Measurements from ENCODE around the gene CD70. TPM values are rescaled to one million over a fixed set of nuclear protein-coding genes. Genes with fewer than 3 reads are reported as not detected.
"Not testable (repeated sequence)": the region's sequence is repeated elsewhere in the genome, so short reads cannot be mapped to it uniquely, and the experiment has no call there.

The CD70 gene
- total and polyA plus RNA-seq, 2 donors, result not detected

DNA sequence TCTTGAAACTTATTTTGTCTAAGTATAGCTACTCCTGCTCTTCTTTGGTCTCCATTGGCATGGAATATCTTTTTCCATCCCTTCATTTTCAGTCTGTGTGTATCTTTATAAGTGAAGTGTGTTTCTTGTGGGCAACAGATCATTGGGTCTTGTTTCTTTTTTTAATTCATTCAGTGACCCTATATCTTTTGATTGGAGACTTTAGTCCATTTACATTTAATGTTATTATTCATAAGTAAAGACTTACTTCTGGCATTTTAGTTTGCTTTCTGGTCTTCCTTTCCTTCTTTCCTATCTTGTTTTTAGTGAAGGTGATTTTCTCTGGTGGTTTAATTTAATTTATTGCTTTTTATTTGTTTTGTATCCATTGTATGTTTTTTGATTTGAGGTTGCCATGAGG is 19.8 kb downstream of the CD70 start:
- no peak overlapping the region for H3K4me3 ChIP-seq (ENCODE audit: low read depth, low read length)
- no peaks in the 10 kb centered on the region for H3K4me1 ChIP-seq (ENCODE audit: insufficient read depth)
- DNase-seq (ENCODE audit: extremely low spot score), result no peak
- no peaks in the 10 kb centered on the region for H3K36me3 ChIP-seq (ENCODE audit: insufficient read depth)
- no peak overlapping the region for H3K27ac ChIP-seq (ENCODE audit: low read depth)

DNA sequence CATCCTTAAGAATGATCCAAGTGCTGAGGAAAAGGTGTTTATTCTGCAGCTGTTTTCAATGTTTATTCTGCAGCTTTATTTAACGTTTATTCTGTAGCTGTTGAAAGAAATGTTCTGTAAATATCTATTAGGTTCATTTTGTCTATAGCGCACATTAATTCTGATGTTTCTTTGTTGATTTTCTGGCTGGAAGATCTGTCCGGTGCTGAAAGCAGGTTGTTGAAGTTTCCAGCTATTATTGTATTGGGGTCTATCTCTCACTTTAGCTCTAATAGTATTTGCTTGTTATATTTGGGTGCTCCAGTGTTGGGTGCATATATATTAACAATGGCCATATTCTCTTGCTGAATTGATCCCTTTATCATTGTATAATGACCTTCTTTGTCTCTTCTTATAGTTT is 20.2 kb downstream of the CD70 start:
- H3K4me1 ChIP-seq (ENCODE audit: insufficient read depth), result no peaks in the 10 kb centered on the region
- no peak for DNase-seq (ENCODE audit: extremely low spot score)
- H3K36me3 ChIP-seq (ENCODE audit: insufficient read depth), result no peaks in the 10 kb centered on the region
- H3K27ac ChIP-seq (ENCODE audit: low read depth), result no peak overlapping the region
- no peak overlapping the region for H3K4me3 ChIP-seq (ENCODE audit: low read depth, low read length)
- 50% methylated on average over 3 of the region's 3 CpGs for WGBS

DNA sequence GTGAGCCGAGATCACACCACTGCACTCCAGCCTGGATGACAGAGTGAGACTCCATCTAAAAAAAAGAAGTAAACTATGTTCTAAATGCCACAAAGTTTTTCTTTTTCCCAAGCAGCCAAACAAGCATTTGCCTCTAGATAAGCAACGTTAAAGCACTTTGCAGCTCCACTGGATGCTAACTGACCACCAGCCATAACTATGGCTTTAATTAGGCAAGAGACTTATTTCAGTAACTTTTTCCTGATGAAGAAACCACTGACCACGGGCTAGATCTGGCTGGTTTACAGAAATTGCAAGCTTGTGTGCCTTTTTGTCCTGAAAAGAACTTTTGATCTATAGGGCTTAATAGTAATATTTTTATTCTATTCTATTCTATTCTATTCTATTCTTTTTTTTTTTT is 22.1 kb downstream of the CD70 start:
- H3K36me3 ChIP-seq (ENCODE audit: insufficient read depth), result no peaks in the 10 kb centered on the region
- H3K4me1 ChIP-seq (ENCODE audit: insufficient read depth), result no peaks in the 10 kb centered on the region
- H3K27ac ChIP-seq (ENCODE audit: low read depth), result no peak overlapping the region
- no peak overlapping the region for H3K4me3 ChIP-seq (ENCODE audit: low read depth, low read length)
- no peak for DNase-seq (ENCODE audit: extremely low spot score)
- WGBS, result 57% methylated on average over 3 of the region's 3 CpGs

DNA sequence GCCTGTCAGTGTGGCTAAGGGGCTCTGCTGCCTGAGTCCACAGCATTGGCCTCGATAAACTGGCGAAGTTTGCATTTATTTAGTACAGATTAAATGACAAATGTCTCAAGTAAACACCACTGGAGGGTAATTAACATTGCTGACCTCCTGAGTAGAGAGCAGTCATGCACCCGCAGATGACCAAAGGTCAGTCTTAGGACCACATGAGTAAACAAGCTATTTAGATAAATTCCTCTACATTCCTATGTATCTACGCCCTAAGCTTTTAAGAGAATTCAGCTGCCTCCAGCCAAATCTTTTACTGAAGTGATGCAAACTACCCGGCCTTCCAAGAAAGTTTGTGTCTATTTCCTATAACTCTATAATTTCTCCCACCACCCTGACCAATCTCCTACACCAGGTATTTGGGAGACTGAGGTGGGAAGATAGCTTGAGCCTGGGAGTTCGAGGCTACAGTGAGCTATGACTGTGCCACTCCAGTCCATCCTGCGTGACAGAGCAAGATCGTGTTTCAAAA is 22.9 kb downstream of the CD70 start:
- H3K36me3 ChIP-seq (ENCODE audit: insufficient read depth), result no peaks in the 10 kb centered on the region
- DNase-seq (ENCODE audit: extremely low spot score), result no peak
- no peaks in the 10 kb centered on the region for H3K4me1 ChIP-seq (ENCODE audit: insufficient read depth)
- 57% methylated on average over 8 of the region's 8 CpGs for WGBS
- H3K4me3 ChIP-seq (ENCODE audit: low read depth, low read length), result no peak overlapping the region
- no peak overlapping the region for H3K27ac ChIP-seq (ENCODE audit: low read depth)

DNA sequence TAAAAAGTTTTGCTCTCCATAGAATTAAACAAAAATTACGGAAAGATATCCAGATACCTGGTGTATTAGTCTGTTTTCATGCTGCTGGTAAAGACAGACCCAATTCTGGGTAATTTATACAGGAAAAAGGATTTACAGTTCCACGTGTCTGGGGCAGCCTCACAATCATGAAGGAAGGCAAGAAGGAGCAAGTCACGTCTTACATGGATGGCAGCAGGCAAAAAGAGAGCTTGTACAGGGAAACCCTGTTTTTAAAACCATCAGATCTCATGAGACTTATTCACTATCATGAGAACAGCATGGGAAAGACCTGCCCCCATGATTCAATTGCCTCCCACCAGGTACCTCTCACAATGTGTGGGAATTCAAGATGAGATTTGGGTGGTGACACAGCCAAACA is 24.2 kb downstream of the CD70 start:
- 49% methylated on average over 3 of the region's 3 CpGs for WGBS
- not testable (repeated sequence) for H3K4me3 ChIP-seq (ENCODE audit: low read depth, low read length); H3K27ac ChIP-seq (ENCODE audit: low read depth); DNase-seq (ENCODE audit: extremely low spot score); H3K36me3 ChIP-seq (ENCODE audit: insufficient read depth); H3K4me1 ChIP-seq (ENCODE audit: insufficient read depth)

DNA sequence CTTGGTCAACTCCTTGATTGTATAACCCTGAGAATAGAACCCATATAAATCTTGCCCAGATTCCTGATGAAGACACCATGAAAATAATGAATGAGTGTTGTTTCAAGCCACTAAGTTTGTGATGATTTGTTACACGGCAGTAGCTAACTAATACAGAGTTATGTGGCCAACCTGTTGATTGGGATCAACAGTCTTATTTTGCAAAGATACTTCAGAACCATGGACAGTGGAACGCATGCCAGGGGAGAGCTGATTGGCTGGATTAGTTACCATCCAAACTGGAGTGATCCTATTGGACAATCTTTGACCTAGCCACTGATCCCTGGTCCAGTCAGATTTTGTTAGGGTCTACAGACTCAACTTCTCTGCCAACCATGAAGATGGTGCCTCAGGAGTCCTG is 26.6 kb downstream of the CD70 start:
- 66% methylated on average over 2 of the region's 2 CpGs for WGBS
- no peak overlapping the region for H3K4me3 ChIP-seq (ENCODE audit: low read depth, low read length)
- no peak for DNase-seq (ENCODE audit: extremely low spot score)
- no peaks in the 10 kb centered on the region for H3K4me1 ChIP-seq (ENCODE audit: insufficient read depth)
- H3K36me3 ChIP-seq (ENCODE audit: insufficient read depth), result no peaks in the 10 kb centered on the region
- H3K27ac ChIP-seq (ENCODE audit: low read depth), result no peak overlapping the region

DNA sequence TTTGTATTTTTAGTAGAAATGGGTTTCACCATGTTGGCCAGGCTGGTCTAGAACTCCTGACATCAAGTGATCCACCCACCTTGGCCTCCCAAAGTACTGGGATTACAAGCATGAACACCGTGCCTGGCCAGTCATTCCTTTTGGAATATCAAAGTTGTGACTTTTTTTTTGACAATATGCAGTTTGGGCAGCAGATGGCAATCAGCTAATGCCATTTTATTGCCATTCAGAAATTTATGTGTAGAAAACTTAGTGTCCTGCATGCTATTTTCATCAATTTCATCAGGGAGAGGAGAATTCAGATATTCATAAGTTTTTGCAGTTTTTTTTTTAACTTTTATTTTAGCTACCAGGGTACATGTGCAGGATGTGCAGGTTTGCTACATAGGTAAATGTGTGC is 28.5 kb downstream of the CD70 start:
- not testable (repeated sequence) for H3K36me3 ChIP-seq (ENCODE audit: insufficient read depth); H3K4me1 ChIP-seq (ENCODE audit: insufficient read depth); DNase-seq (ENCODE audit: extremely low spot score); H3K27ac ChIP-seq (ENCODE audit: low read depth); H3K4me3 ChIP-seq (ENCODE audit: low read depth, low read length)
- WGBS, result 63% methylated on average over 1 of the region's 1 CpG

DNA sequence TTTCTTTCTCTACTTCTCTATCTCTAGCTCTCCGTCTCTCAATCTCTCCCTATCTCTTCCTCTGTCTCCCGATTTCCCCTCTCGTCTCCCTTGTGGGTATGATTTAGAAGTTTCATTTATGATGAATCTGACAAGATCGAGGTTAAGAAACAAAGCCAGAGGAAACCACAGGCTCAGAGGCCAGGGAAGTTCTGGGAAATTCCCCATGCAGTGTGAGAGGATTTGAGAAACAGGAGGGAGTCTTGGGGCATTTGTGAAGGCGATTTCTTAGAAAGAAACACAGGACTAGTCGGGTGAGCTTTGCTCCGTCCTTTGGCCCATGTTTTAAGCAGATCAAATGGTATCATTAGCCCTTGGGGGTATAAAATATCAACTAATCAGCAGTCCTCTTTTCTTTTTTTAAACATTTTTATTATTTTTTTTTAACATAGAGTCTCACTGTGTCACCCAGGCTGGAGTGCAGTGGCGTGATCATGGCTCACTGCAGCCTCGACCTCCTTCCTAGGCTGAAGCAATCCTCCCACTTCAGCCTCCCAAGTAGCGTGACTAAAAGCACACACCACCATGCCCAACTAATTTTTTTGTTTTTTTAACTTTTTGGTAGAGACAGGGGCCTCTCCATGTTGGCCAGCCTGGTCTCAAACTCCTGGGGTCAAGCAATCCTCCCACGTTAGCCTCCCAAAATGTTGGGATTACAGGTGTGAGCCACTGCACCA is 34.3 kb downstream of the CD70 start:
- no peak for DNase-seq (ENCODE audit: extremely low spot score)
- no peak overlapping the region for H3K4me3 ChIP-seq (ENCODE audit: low read depth, low read length)
- H3K36me3 ChIP-seq (ENCODE audit: insufficient read depth), result no peaks in the 10 kb centered on the region
- no peaks in the 10 kb centered on the region for H3K4me1 ChIP-seq (ENCODE audit: insufficient read depth)
- WGBS, result 63% methylated on average over 11 of the region's 11 CpGs
- H3K27ac ChIP-seq (ENCODE audit: low read depth), result no peak overlapping the region

DNA sequence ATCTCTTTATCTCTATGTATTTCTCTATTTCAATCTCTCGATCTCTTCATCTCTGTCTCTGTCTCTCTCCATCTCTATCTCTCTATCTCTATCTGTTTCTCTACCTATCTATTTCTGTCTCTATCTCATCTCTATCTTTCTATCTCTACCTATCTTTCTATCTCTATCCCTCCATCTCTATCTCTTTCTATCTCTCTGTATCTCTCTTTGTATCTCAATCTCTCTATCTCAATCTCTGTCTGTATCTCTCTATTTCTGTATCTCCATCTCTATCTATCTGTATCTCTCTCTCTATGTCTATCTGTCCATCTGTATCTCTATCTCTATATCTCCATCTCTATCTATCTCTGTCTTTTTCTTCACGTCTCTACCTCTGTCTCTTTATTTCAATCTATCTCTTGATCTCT is 34.9 kb downstream of the CD70 start:
- 89% methylated on average over 2 of the region's 2 CpGs for WGBS
- no peak for DNase-seq (ENCODE audit: extremely low spot score)
- Histone ChIP-seq H3K27ac (ENCODE audit: low read depth) (no peak overlapping the region), H3K4me3 (ENCODE audit: low read depth, low read length) (no peak overlapping the region), H3K4me1 (ENCODE audit: insufficient read depth) (no peaks in the 10 kb centered on the region), H3K36me3 (ENCODE audit: insufficient read depth) (no peaks in the 10 kb centered on the region)

DNA sequence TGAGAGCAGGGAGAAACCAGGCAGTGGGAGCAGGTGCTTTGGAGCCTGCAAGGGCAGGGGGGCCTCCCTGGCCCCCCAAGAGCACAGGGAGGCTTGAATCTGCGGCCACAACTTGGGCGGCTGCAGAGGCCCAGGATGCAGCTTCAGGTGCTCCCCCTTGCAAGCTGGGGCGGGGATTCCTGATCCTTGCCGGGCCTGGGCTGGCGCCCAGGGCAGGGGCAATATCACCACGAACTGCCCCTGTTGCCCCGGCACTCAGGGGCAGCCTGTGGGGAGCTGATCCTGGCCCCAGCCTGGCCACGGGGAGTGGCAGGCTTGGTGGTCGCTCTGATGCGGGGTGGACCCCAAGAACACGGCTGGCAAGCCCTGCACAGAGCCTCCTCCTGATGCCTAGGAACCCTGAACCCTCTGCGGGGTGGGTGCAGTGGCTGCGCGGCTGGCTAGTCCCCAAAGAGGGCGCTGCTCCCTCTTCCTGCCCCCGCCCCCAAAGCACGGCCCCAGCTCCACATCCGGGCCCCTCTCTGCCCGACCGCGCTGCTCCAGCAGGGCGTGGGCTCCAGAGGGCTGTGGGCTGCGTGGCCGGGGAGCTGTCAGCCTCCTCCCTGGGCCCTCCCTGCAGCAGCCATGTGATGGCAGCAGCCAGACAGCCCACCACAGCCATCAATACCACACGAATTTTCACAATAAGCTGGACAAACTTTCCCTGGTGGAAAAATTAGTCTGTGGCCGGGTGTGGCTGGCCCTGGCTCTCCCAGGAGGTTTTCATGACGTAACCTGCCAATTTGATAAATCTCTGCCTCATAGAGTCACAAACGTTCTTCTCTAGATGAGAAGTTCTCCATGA is 39.1 kb downstream of the CD70 start:
- no peak for DNase-seq (ENCODE audit: extremely low spot score)
- 33% methylated on average over 28 of the region's 28 CpGs for WGBS
- H3K4me3 ChIP-seq (ENCODE audit: low read depth, low read length), result no peak overlapping the region
- no peaks in the 10 kb centered on the region for H3K36me3 ChIP-seq (ENCODE audit: insufficient read depth)
- H3K27ac ChIP-seq (ENCODE audit: low read depth), result no peak overlapping the region
- H3K4me1 ChIP-seq (ENCODE audit: insufficient read depth), result no peaks in the 10 kb centered on the region

DNA sequence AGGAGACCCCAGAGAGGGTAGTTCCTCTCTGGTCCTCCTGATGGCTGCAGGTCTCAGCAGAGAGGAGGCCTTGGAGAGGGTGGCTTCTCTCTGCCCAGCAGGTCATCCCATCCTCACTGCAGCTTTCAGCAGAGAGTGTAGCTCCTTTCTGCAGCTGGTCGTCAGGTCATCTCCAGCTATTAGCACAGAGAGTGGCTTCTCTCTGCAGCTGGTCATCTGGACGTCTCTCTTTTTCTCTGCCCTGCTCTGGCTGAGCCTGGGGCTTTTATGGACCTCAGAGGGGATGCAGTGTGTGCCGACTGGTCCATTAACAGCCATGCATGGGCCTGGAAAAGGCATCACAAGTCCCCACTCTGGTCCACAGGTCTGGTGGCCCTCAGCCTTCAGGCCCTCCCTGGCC is 39.9 kb downstream of the CD70 start:
- DNase-seq (ENCODE audit: extremely low spot score), result no peak
- Histone ChIP-seq H3K4me1 (ENCODE audit: insufficient read depth) (no peaks in the 10 kb centered on the region), H3K27ac (ENCODE audit: low read depth) (no peak overlapping the region), H3K36me3 (ENCODE audit: insufficient read depth) (no peaks in the 10 kb centered on the region), H3K4me3 (ENCODE audit: low read depth, low read length) (no peak overlapping the region)
- 77% methylated on average over 3 of the region's 3 CpGs for WGBS

DNA sequence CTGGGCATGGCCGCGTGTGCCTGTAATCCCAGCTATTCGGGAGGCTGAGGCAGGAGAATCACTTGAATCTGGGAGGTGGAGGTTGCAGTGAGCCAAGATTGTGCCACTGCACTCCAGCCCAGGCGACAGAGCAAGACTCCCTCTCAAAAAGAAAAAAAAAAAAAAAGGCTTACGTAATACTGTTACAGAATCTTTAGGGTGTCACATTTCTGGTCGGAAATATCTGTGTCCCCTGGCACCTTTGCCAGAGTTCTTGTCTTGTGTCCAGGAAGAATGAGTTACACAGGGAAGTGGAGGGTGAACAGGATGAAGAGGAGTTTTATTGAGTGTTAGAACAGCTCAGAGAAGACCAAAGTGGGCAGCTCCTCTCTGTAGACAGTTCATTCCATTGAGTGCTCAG is 40.3 kb downstream of the CD70 start:
- H3K4me1 ChIP-seq (ENCODE audit: insufficient read depth); H3K4me3 ChIP-seq (ENCODE audit: low read depth, low read length); H3K27ac ChIP-seq (ENCODE audit: low read depth); DNase-seq (ENCODE audit: extremely low spot score); H3K36me3 ChIP-seq (ENCODE audit: insufficient read depth): not testable (repeated sequence)
- 82% methylated on average over 6 of the region's 6 CpGs for WGBS

DNA sequence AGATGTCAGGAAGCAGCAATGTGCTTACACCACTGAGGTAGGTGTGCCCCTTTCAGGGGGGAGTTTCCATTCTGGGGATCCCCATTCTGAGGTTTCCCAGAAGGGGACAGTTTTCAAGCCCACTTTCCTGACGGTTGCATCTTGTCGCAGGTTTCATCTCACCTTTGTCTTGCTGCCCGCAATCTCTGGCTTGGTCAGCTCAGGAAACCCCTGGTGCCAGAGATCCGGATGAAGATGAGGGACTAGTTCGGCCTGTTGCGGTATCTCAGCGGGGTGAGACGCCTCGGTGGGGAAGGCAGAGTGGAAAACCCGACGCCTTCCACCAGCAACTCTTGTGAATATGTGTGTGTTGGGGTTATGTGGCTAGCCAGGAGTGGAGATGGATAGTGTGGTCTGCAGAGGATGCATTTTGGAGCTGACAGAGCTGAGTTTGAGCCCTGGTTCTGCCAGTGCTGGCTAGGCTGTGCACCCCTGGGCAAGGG is 47.0 kb downstream of the CD70 start:
- Histone ChIP-seq H3K4me3 (ENCODE audit: low read depth, low read length) (no peak overlapping the region), H3K27ac (ENCODE audit: low read depth) (no peak overlapping the region), H3K36me3 (ENCODE audit: insufficient read depth) (no peaks in the 10 kb centered on the region), H3K4me1 (ENCODE audit: insufficient read depth) (no peaks in the 10 kb centered on the region)
- WGBS, result 77% methylated on average over 11 of the region's 11 CpGs
- no peak for DNase-seq (ENCODE audit: extremely low spot score)
